HG03575 (cell line): ENCODE data around the gene RPS15A.
"Not testable (repeated sequence)": the region's sequence is repeated elsewhere in the genome, so short reads cannot be mapped to it uniquely, and the experiment has no call there.

Experiments
- ATAC-seq: cut with Tn5 transposase; IDR thresholded peaks from one replicate; pipeline ENCODE4 v1.9.1; 2021; ENCODE audit not compliant: unreplicated experiment, insufficient number of reproducible peaks, low FRiP score; ENCODE audit errors: extremely low read depth

RPS15A gene

DNA sequence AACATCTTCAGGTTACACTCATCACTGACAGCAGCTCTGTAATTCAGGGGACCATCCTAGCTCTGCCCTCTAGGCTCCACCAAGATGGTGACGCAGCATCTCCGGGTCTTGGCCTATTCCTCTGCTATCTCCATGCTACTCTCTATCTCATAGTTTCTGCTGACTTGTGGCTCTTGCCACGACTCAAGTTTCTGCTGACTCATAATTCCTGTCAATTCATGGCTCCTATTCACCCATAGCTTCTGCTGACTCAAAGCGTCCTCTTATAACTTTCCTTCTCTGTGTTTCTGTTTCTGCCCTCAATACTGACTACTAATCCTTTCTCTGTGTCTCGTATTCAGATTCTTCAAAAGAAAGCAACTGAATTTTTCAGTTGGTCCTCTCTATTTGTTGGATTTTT, 27.4 kb downstream of the RPS15A start:
- ATAC-seq: peak; percentile 39

DNA sequence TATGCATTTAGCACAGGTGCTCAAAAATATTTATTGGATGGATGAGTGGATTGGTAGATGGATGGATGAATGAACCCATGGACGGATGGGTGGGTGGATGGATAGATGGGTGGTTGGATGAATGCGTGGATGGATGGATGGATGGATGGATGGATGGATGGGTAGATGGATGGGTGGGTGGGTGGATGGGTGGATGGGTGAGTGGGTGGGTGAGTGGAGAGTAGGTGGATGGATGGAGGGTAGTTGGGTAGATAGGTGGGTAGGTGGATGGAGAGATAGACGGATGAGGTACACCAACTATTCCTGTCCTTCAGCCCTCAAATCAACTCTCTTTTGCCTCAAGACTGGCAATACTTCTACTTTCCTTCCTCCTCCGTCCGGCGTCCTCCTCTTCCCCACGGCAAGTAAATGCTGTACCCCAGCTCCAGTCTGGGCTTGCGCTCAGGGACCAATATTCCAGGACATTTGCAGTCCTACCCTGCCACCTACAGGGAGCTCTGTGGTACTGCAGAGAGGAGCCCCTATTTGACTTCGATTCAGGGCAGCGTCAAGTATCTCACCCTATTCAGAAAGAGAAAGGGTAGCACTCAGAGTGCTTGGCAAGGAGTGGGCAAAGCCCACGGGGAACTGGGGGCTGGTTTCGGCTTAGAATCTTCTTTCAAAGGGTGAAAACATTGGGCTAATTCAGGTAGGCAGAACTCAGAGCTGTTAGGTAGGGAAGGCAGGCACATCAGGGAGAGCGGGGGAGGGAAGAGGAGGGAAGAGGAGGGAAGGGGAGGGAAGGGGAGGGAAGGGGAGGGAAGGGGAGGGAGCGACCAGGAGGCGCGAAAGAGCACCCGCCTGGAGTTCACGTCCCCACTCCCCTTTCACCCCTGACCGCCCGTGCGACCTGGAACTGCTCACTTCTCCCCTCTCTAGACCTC, 30.3 kb downstream of the RPS15A start:
- not testable (repeated sequence) for ATAC-seq

DNA sequence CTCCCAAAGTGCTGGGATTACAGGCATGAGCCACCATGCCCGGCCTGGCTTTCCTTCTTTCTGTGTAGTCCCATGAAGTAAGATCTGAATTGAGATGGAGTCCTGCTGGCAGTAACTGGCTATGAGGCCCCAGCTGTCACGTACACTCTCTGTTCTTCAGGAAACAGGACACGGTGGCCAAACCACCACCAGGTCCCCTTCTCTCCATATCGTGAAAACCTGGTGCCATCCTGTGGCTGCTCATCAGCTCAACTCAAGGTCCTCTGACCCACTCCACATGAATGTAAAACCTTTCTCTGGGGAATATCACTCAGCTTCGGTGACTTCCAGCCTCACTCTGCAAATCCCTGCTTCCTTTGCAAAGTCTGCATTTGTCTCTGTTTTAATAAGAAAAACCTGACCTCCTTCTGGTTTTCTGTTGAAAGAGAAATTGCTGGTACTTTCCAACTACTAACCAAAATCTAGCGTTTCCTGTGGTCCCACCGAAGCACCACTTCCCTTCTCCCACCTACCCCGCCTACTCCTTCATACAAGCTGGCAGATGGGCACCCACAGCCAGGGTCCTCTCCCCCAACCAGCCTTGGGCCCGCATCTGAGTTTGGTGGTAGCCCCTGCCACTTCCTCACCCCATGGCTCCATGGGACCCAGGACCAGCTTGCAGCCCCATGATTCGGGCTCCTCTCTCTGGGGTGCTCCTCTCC, 32.0 kb downstream of the RPS15A start:
- ATAC-seq: not testable (repeated sequence)

DNA sequence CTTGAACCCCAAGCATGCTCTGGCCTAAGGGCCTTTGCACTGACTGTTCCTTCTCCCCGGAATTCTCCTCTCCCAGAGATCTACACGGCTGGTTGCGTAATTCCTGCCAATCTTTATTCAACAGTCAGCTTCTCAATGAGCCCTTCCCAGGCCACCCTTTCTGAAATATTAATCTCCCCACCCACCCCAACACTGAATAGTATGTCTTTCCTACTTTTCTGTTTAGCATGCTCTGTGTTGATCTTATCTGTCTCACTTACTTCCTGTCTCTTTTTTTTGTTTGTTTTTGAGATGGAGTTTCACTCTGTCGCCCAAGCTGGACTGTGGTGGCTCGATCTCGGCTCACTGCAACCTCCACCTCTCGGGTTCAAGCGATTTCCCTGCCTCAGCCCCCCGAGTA, 33.5 kb downstream of the RPS15A start:
- not testable (repeated sequence) for ATAC-seq

DNA sequence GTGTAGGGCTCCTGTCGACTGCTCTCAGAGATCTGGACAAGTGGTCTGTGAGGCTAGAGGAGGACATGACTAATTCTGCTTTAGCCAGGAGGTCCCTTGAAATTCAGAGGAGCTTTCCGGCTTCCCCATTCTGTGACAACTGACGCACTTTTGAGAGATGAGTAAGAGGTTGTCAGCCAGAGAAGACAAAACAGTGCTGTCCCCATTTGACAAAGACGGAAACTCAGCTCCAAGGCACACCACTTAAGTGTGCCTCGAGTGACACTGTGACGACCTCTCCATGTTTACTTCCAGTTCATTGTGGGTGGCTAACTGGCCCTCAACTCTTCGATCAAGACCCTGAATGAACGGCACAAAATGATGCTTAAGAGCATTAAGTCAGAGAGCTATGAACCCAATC, 47.3 kb downstream of the RPS15A start:
- not testable (repeated sequence) for ATAC-seq

DNA sequence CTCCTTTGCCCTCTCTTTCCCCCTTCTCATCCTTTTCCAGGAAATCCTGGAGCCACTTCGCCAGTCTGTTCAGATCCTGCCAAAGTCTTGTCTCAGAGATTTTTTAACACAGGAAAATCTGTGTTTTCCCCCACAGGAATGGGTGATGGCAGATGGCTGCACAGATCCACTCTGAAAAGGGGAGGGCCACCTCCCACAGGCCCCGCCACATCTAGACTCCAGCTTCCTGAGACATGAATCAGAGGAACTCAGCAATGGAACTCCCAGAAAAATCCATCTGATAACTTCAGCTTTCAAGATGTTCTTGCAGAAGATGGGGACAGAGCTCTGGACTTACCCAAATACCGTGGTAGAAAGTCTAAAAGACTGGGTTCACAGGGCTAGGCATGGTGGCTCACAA, 50.1 kb downstream of the RPS15A start:
- ATAC-seq: not testable (repeated sequence)

DNA sequence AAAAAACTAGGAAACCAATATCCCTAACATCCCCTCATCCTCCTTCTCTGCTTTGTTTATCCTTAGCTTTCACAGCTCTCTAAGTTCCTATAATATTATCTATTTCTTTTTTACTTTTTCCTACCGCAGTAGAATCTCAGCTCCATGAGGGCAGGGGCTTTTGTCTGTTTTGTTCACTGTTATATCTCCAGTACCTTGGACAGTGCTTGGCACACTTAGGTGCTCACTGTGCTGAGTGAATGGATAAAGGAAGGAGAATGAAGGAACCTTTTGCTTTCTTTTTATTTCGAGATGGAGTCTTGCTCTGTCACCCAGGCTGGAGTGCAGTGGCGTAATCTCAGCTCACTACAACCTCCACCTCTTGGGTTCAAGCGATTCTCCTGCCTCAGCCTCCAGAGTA, 51.4 kb downstream of the RPS15A start:
- not testable (repeated sequence) for ATAC-seq

DNA sequence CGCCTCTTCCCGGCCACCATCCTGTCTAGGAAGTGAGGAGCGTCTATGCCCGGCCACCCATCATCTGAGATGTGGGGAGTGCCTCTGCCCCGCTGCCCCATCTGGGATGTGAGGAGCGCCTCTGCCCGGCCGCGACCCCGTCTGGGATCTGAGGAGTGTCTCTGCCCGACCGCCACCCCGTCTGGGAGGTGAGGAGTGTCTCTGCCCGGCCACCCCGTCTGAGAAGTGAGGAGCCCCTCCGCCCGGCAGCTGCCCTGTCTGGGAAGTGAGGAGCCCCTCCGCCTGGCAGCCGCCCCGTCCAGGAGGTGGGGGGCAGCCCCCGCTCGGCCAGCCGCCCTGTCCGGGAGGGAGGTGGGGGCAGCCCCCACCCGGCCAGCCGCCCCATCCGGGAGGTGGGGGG, 55.9 kb downstream of the RPS15A start:
- not testable (repeated sequence) for ATAC-seq
